ENCODE data around the gene FFAR3. TPM values are rescaled to one million over a fixed set of nuclear protein-coding genes. Genes with fewer than 3 reads are reported as not detected.

The FFAR3 gene
- polyA plus RNA-seq, 1 donor (not counting 4 experiments of a cell fraction or from before 2014, with no cell fraction given): not detected

GRCh38 chr19:35347930-35348298 is 10.3 kb upstream of the FFAR3 start:
- no peaks in the 10 kb centered on the region for H3K79me2 ChIP-seq (ENCODE audit: control insufficient read depth, insufficient read depth, low read length)
- no peak for DNase-seq (ENCODE audit: low read depth, low spot score)
- TF ChIP-seq CTCF (optimal IDR thresholded peaks at IDR 0.05 in 1 of 3, IDR thresholded peaks at IDR 0.05 in 1 of 3, conservative IDR thresholded peaks at IDR 0.05 in 1 of 3; ENCODE audit: extremely low read depth in 1 of 3, insufficient read depth in 2 of 3, low read length in 3 of 3) (no peak), EZH2 (IDR thresholded peaks at IDR 0.05; ENCODE audit: low read length) (no peak)
- no peak overlapping the region for H2AFZ ChIP-seq (ENCODE audit: control insufficient read depth, low read length)
- H3K27me3 ChIP-seq (ENCODE audit: control insufficient read depth, extremely low read depth, insufficient read depth, low read length): peaks cover 25% of the 10 kb centered on the region
- dilution Hi-C loops (cut with MboI; ENCODE audit: extremely low pct_ligation_motif_present, low sequenced_read_pairs): no loop called here
- H3K9me3 ChIP-seq (ENCODE audit: control insufficient read depth, low read depth, low read length): no peaks in the 10 kb centered on the region
- no peak overlapping the region for H3K4me2 ChIP-seq (ENCODE audit: control insufficient read depth, extremely low read depth, insufficient read depth, low read depth, low read length)
- no peak for FAIRE-seq
- no peak overlapping the region for H3K4me3 ChIP-seq (ENCODE audit: control insufficient read depth in 2 of 3, extremely low read depth in 1 of 3, insufficient read depth in 2 of 3, low read depth in 1 of 3, low read length in 3 of 3)
- H3K4me1 ChIP-seq (ENCODE audit: control insufficient read depth, extremely low read depth, insufficient read depth, low read length): no peaks in the 10 kb centered on the region
- H3K27ac ChIP-seq (ENCODE audit: control insufficient read depth, insufficient read depth, low read length): no peak overlapping the region
- no peaks in the 10 kb centered on the region for H4K20me1 ChIP-seq (ENCODE audit: control insufficient read depth, extremely low read depth, insufficient read depth, low read length)
- no peaks in the 10 kb centered on the region for H3K36me3 ChIP-seq (ENCODE audit: control insufficient read depth in 2 of 2, extremely low read depth in 1 of 2, insufficient read depth in 2 of 2, low read length in 2 of 2)
- H3K9ac ChIP-seq (ENCODE audit: control insufficient read depth, extremely low read depth, insufficient read depth, low read length): no peak overlapping the region
- H3K9me1 ChIP-seq (ENCODE audit: control insufficient read depth, extremely low read depth, insufficient read depth, low read length): no peaks in the 10 kb centered on the region

- Histone ChIP-seq H2AFZ (ENCODE audit: control insufficient read depth, low read length) (no peak overlapping the region), H3K9ac (ENCODE audit: control insufficient read depth, extremely low read depth, insufficient read depth, low read length) (no peak overlapping the region), H3K27me3 (ENCODE audit: control insufficient read depth, extremely low read depth, insufficient read depth, low read length) (peaks cover 25% of the 10 kb centered on the region), H3K36me3 (ENCODE audit: control insufficient read depth in 2 of 2, extremely low read depth in 1 of 2, insufficient read depth in 2 of 2, low read length in 2 of 2) (no peaks in the 10 kb centered on the region), H3K4me2 (ENCODE audit: control insufficient read depth, extremely low read depth, insufficient read depth, low read depth, low read length) (no peak overlapping the region), H3K27ac (ENCODE audit: control insufficient read depth, insufficient read depth, low read length) (no peak overlapping the region), H3K79me2 (ENCODE audit: control insufficient read depth, insufficient read depth, low read length) (no peaks in the 10 kb centered on the region), H3K9me3 (ENCODE audit: control insufficient read depth, low read depth, low read length) (no peaks in the 10 kb centered on the region), H3K4me1 (ENCODE audit: control insufficient read depth, extremely low read depth, insufficient read depth, low read length) (no peaks in the 10 kb centered on the region), H3K4me3 (ENCODE audit: control insufficient read depth in 2 of 3, extremely low read depth in 1 of 3, insufficient read depth in 2 of 3, low read depth in 1 of 3, low read length in 3 of 3) (no peak overlapping the region), H4K20me1 (ENCODE audit: control insufficient read depth, extremely low read depth, insufficient read depth, low read length) (no peaks in the 10 kb centered on the region), H3K9me1 (ENCODE audit: control insufficient read depth, extremely low read depth, insufficient read depth, low read length) (no peaks in the 10 kb centered on the region)
- no peak for FAIRE-seq
- TF ChIP-seq CTCF (optimal IDR thresholded peaks at IDR 0.05 in 1 of 3, IDR thresholded peaks at IDR 0.05 in 1 of 3, conservative IDR thresholded peaks at IDR 0.05 in 1 of 3; ENCODE audit: extremely low read depth in 1 of 3, insufficient read depth in 2 of 3, low read length in 3 of 3) (no peak), EZH2 (IDR thresholded peaks at IDR 0.05; ENCODE audit: low read length) (no peak)
- DNase-seq (ENCODE audit: low read depth, low spot score): no peak
- dilution Hi-C loops (cut with MboI; ENCODE audit: extremely low pct_ligation_motif_present, low sequenced_read_pairs): no loop called here
These were observed 9.2 kb upstream of the FFAR3 start for GRCh38 chr19:35348911-35349611.
